Stimulated activated CD4-positive, alpha-beta T cell treated with anti-CD3 and anti-CD28 coated beads, Interleukin-15, amount 100 ng/mL, for 1 hour (primary cell): ENCODE data around the gene NEDD4L.
"Not testable (repeated sequence)": the region's sequence is repeated elsewhere in the genome, so short reads cannot be mapped to it uniquely, and the experiment has no call there.

Source experiments
- DNase-seq, 2 donors: peaks; one replicate each; pipeline ENCODE4 v3.0.0-alpha.2; 2020; ENCODE audit warnings: low read depth in 1 of 2, low spot score in 1 of 2

The NEDD4L gene

GRCh38 chr18:58258692-58259342 lies 214.8 kb downstream of the NEDD4L start:
- no peak for DNase-seq

- no peak for DNase-seq
Measured at GRCh38 chr18:58263055-58263957, 219.3 kb downstream of the NEDD4L start.

GRCh38 chr18:58264075-58264474 lies 220.0 kb downstream of the NEDD4L start:
- DNase-seq: no peak

GRCh38 chr18:58264840-58265239 lies 220.8 kb downstream of the NEDD4L start:
- no peak for DNase-seq

- not testable (repeated sequence) for DNase-seq
Measured at GRCh38 chr18:58265489-58265888, 221.5 kb downstream of the NEDD4L start.

- no peak for DNase-seq
Measured at GRCh38 chr18:58266291-58266690, 222.3 kb downstream of the NEDD4L start.

GRCh38 chr18:58267493-58267892 lies 223.5 kb downstream of the NEDD4L start:
- no peak for DNase-seq

- no peak for DNase-seq
Measured at GRCh38 chr18:58268849-58269248, 224.8 kb downstream of the NEDD4L start.

- DNase-seq: no peak
Measured at GRCh38 chr18:58269931-58270330, 225.9 kb downstream of the NEDD4L start.

GRCh38 chr18:58270396-58270795 lies 226.4 kb downstream of the NEDD4L start:
- no peak for DNase-seq

GRCh38 chr18:58271770-58272169 lies 227.7 kb downstream of the NEDD4L start:
- no peak for DNase-seq

GRCh38 chr18:58272209-58272608 lies 228.2 kb downstream of the NEDD4L start:
- DNase-seq: no peak

- DNase-seq: no peak
Measured at GRCh38 chr18:58272779-58273435, 228.9 kb downstream of the NEDD4L start.

- no peak for DNase-seq
Measured at GRCh38 chr18:58275176-58275575, 231.2 kb downstream of the NEDD4L start.

GRCh38 chr18:58276789-58277739 lies 233.0 kb downstream of the NEDD4L start:
- no peak for DNase-seq

GRCh38 chr18:58279504-58280175 lies 235.6 kb downstream of the NEDD4L start:
- no peak for DNase-seq

- DNase-seq: no peak
Measured at GRCh38 chr18:58280191-58280590, 236.2 kb downstream of the NEDD4L start.

GRCh38 chr18:58282872-58283271 lies 238.8 kb downstream of the NEDD4L start:
- not testable (repeated sequence) for DNase-seq

GRCh38 chr18:58284699-58285448 lies 240.8 kb downstream of the NEDD4L start:
- DNase-seq: no peak
